GM12874 (cell line): Measurements from ENCODE around the gene TSPEAR.
"Not testable (repeated sequence)": the region's sequence is repeated elsewhere in the genome, so short reads cannot be mapped to it uniquely, and the experiment has no call there.

Source experiments
- CTCF ChIP-seq: IDR thresholded peaks from 2 replicates; pipeline ENCODE4 v1.5.1; 2011; ENCODE audit warnings: low read depth, mild to moderate bottlenecking, control low read depth, low read length, moderate library complexity; ENCODE audit not compliant: insufficient read depth

Gene TSPEAR

GRCh38 chr21:44700101-44701022 is 11.0 kb downstream of the TSPEAR start:
- TF ChIP-seq CTCF = no peak

- no peak for TF ChIP-seq CTCF
Observed at GRCh38 chr21:44699502-44700001, 11.8 kb downstream of the TSPEAR start.

DNA sequence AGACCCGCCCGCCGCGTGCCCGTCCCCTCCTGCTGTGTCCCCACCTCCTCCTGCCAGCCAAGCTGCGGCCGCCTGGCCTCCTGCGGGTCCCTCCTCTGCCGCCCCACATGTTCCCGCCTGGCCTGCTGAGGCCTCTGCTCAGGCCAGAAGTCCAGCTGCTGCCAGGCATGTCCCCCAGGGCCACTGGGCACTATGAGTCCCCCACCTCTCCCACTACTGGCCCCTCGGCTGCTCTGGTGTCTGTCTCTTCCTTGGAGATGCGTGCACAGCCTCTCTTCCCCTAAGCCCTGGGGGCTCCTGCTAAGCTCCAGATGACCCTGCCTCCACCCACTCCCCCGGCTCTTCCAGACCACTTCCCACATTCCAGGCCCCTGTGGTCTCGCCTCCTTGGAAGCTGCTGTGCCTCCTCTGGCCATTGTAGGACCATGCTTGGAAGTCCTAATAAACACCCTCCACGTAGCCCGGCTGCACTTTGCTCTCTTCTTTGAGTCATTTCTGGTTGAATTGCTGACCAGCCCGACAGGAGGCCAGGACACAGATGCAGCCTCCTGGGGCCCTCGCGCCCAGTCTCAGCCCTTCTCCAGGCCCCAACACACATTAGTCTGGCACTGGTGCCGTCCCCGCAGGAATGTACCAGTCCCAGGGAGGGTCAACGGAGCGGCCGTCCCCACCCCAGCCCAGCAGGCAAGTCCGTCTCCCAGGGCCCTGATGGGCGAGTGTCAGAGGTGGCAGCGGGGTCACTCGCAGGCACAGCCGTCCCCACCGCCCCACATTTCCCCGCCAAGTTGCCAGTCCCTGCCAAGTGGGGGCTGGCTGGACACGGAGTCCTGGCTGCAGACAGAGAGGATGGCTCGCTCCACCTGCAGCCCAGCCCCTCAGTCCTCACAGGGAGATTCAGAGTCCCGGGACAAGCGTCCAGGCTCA is 13.3 kb downstream of the TSPEAR start:
- no peak for TF ChIP-seq CTCF

- TF ChIP-seq CTCF = not testable (repeated sequence)
Observed at GRCh38 chr21:44697172-44697810, 14.1 kb downstream of the TSPEAR start, which contains the start of gene KRTAP10-12. TSS of gene KRTAP10-12 (plus strand) at chr21:44697172. CDS start at chr21:44697202, 30 bp downstream.

GRCh38 chr21:44696572-44696971 is 14.8 kb downstream of the TSPEAR start:
- no peak for TF ChIP-seq CTCF

DNA sequence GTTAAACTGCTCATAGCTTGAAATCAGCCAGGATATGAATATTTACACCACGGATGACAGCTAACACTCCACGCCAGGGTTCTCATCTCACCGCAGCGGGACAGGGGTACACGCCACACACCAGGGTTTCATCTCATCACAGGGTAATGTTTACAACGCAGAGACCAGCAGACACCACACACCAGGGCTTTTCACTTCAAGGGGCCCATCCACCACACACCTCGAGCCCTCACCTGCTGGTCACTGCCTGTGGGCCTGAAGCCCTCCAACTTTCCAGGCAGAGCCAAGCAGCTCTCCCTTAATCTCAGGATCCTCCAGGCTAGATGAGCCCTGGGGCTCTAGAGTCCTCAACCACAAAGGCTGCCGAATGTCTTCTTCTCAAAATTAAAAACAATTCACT is 15.7 kb downstream of the TSPEAR start:
- no peak for TF ChIP-seq CTCF

GRCh38 chr21:44695184-44695583 is 16.2 kb downstream of the TSPEAR start:
- no peak for TF ChIP-seq CTCF
